H7 (cell line): ENCODE data around the gene EBF3. TPM values are rescaled to one million over a fixed set of nuclear protein-coding genes. Genes with fewer than 3 reads are reported as not detected.
"Not testable (repeated sequence)": the region's sequence is repeated elsewhere in the genome, so short reads cannot be mapped to it uniquely, and the experiment has no call there.

Experiments
- DNase-seq: peaks from one replicate; pipeline ENCODE4 v3.0.0; 2012
- H3K27me3 ChIP-seq: 2 replicates; pipeline ENCODE4 v1.6.0; 2011; ENCODE audit warnings: mild to moderate bottlenecking, low read length; ENCODE audit not compliant: control insufficient read depth, insufficient read depth
- H3K36me3 ChIP-seq: replicated peaks from 2 replicates; pipeline ENCODE4 v1.5.1; 2011; ENCODE audit warnings: low read length; ENCODE audit not compliant: control insufficient read depth, insufficient read depth
- H3K4me3 ChIP-seq: 2 replicates; pipeline ENCODE4 v1.5.1; 2011; ENCODE audit warnings: low read depth, mild to moderate bottlenecking, control low read depth, low read length, moderate library complexity; ENCODE audit not compliant: insufficient read depth
- total RNA-seq: library from RNA; depleted of rRNA; stranded (reverse); fragments of >200 nt; shearing (Covaris generic); gene quantifications from 2 replicates; pipeline ENCODE4 v1.2.3, GENCODE V29; 2014

Gene EBF3
- total RNA-seq, 1 experiment from 2014 or later: 0.76 TPM

DNA sequence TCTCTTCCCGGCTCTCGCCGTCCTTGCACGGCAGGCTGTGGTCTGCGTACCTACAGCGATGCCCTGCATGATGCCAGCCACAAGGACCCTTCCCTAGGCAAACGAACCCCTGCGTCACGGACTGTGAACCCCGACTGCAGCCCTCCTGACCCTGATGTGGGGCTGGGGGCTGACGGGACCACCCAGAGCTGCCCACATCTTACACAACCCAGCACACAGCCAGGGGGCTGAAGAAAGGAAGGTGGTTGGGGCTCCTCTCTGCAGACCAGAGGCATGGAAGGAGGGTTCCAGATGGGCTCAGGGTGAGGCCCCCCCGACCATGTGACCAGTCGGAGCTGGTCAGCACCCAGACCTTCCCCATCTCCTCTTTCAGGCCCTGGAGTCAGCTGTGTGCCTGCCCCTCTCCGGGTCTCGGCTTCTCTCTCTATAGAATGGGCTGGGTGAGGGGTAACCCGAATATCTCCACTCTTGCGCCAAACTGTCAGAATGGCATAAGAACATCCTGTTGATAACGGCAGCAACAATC lies 41.4 kb downstream of the EBF3 start:
- Histone ChIP-seq H3K4me3 (no peak overlapping the region), H3K27me3 (no peaks in the 10 kb centered on the region), H3K36me3 (no peaks in the 10 kb centered on the region)
- DNase-seq: no peak

DNA sequence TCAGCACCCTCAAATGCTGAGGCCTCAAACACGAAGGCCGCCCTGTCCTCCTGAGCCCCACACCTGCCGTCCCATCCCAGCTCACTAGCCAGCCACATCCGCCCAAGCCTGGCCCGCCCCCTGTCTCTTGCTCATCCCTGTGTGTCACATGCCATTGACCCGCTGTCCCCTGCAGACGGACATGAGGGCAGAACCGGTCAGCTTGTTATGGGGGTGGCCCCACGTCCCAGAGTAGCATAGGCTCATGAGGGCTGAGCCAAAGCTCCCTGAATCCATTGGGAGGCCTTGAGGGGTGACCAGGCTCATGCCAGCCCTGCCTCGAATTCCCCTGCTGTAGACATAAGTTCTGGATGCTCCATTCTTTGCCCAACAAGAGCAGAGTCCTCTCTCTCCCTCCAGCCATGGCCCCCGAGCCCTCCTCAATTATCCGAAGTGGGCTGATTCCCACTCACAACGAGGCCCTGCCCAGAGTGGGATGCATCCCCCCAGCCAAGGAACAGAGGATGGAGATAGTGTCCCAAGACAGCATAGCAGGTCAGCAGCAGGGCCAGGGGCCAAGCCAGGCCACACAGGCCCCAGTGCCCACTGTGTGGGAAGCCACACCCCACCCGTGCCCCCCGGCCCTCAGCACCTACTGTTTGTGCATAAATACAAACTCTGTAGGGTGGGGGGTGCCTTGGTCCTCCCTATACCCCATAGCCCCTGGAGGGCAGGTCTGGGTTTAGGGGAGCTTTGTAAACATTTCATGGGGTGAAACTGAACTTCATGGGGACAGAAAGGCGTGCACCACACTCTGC lies 42.1 kb downstream of the EBF3 start:
- no peak overlapping the region for H3K4me3 ChIP-seq
- no peaks in the 10 kb centered on the region for H3K36me3 ChIP-seq
- DNase-seq: no peak
- H3K27me3 ChIP-seq: no peaks in the 10 kb centered on the region

DNA sequence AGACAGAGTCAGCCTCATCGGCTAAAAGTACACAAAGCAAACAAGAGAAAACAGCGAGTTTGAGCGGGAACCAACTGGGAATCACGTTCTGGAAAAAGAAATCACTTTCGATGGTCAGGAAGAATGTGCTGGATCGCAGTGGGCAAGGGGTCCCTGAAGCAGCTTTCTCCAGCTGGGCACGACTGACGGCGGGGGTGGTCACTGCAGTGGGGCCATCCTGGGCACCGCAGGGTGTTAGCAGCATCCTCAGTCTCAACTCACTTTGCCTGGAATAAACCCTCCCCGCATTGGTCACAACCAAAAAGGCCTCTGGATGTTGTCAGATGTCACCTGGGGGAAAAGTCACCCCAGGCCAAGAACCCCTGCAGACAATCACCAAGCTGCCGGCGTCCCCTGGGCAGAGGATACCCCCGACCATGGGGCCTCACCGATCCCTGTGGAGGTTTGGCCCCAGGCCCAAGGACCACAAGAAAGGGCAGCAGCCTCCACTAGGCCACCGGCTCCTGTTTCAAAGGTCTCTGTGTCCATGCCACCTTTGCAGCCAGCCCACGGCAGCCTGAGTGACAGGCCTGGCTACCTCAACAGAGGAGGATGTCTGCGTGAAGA lies 42.9 kb downstream of the EBF3 start:
- Histone ChIP-seq H3K4me3 (no peak overlapping the region), H3K27me3 (no peaks in the 10 kb centered on the region), H3K36me3 (no peaks in the 10 kb centered on the region)
- DNase-seq: no peak

DNA sequence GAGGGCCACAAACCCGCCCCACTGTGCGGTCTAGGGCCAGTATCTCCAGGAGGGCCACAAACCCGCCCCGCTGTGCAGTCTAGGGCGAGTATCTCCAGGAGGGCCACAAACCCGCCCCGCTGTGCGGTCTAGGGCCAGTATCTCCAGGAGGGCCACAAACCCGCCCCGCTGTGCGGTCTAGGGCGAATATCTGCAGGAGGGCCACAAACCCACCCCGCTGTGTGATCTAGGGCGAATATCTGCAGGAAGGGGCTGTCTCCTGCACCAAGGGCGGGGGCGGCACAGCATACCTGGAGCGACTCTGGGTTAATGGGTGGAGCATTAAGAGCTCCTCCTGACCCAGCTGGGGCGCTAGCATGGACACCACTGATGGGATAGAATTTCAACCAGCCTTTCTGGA lies 43.9 kb downstream of the EBF3 start:
- not testable (repeated sequence) for H3K36me3 ChIP-seq, H3K27me3 ChIP-seq, H3K4me3 ChIP-seq, DNase-seq

DNA sequence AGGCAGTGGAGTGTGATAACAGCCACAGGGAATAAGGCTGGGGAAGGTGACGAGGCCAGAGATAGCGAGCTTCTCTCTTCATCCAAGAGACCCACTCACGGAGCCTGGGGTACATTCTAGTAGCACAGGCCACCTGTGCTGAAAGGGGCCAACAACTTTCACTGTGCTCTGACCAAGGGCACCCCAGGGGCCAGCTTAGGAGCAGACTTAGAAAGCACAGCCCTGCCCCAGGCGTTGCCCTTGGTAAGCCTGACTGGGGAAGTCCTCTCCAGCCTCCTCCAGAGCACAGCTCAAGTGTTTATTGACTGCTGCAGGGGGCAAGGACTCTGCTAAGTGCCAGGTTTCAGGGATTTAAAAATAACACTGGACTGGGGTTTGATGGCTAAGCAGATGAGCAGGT lies 44.7 kb downstream of the EBF3 start:
- H3K36me3 ChIP-seq: no peaks in the 10 kb centered on the region
- no peak for DNase-seq
- H3K27me3 ChIP-seq: no peaks in the 10 kb centered on the region
- H3K4me3 ChIP-seq: no peak overlapping the region

DNA sequence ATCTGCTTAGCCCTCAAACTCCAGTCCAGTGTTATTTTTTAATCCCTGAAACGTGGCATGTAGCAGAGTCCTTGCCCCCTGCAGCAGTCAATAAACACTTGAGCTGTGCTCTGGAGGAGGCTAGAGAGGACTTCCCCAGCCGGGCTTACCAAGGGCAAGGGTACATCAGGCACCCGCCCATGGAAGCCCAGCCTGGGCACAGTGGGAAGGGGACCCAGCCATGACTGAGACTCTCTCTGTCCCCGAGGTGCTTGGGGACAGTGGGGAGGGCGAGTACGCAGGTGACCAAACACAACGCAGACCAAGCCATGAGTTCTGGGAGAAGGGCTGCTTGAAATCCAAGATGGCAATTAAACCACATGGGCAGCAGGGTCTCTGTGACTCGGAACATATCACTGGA lies 45.2 kb downstream of the EBF3 start:
- H3K27me3 ChIP-seq: no peaks in the 10 kb centered on the region
- DNase-seq: no peak
- no peak overlapping the region for H3K4me3 ChIP-seq
- H3K36me3 ChIP-seq: no peaks in the 10 kb centered on the region

DNA sequence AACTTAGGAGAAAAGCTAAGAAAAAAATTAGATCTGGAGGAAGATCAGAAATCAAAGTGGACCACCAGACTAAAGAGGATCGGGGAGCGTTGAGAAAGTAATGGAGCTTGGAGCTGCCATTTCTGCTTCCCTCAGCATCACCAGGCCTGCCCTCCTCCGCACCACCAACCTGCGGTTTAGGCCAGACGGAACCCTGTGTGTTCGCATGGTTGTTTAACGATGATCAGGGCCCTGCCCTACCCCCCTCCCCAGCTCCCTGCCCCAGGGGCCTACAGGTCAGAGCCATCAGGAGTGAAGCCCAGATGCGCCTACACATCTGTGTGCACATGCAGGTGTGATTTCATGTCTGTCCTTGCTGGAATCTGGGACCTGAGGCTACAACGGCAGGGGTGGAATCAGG lies 45.7 kb downstream of the EBF3 start:
- no peak for DNase-seq
- H3K4me3 ChIP-seq: no peak overlapping the region

DNA sequence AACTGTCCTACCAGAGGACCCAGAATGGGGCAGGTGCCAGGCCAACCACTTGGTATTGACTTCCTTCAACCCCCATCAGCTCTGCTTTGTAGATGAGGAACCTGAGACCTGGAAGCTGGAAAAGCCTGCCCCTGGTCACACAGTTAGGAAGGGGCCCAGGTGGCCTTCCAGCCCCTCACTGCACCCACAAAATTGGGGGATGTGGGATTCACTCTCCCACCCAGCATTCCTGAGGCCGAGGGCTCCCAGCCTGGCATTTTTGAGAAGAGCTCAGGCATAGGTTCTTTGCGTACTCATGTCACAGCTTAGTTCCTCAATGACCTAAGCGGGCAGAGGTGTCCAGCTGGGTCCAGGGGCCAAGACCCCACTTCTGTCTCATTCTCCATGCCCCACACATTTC lies 46.1 kb downstream of the EBF3 start:
- no peaks in the 10 kb centered on the region for H3K36me3 ChIP-seq
- no peak for DNase-seq
- H3K27me3 ChIP-seq: no peaks in the 10 kb centered on the region
- no peak overlapping the region for H3K4me3 ChIP-seq

More for the DNA sequence above, 45.7 kb downstream of the EBF3 start:
- Histone ChIP-seq H3K36me3 (no peaks in the 10 kb centered on the region), H3K27me3 (no peaks in the 10 kb centered on the region)

DNA sequence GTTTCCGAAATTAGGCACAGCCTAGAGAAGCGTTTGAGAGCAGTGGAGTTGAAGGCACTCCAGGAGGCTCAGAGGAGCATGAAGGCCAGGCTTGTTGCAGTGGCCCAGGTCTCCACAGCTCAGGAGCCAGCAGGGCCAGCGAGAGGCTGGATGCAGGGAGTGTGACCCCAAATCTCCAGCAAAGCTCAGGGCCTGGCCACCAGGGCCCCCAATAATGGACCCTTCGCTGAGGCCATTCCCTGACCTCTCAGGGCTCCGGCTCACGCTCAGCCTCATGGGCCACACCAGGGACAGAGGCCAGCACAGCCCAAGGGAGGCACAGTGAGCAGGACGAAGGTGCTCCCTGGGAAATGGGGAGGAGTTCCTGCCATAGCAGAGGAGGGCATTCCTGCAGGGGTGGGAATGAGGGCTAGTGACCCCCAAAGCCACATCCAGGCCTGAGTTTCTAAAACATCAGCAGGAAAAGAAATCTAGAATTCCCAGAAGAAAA lies 47.5 kb downstream of the EBF3 start:
- Histone ChIP-seq H3K4me3 (no peak overlapping the region), H3K27me3 (no peaks in the 10 kb centered on the region), H3K36me3 (no peaks in the 10 kb centered on the region)
- DNase-seq: no peak

DNA sequence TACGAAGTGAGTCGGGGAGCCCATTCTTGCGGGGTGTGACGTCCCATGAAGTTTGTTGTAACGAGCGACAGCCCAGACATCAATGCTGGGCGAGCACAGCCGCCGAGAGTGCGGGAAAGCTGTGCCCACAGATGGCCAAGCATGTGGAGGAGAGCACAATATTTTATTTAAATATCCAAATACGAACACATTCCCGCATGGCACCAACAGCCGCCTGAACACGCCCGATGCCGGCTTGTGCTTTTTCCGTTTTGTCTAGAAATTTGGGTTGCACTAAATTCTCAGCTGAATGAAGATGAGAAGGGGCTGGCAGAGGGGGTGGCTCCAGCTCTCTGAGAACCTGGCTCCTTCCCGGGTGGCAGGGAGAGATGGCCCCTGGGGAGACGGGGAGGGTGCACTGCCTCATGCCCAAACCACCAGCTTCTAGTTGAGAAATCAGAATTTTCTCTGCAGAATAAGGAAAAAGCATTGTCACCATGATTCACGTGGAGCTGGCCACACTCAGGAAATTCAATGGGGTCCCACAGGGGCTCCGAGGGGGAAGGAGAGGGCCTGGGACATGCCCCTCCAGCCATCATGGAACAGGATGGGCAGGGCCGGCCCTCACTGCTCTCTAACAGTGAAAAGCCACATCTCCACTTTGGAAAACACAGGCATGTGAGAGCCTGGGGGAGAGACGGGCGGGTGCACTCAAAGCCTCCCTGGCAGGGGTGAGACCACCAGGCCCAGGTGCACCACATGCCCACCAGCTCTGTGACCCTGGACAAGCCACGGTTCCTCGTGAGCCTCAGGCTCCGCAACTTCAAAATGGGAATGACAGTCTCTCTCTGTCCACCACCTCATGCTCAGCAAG lies 48.3 kb downstream of the EBF3 start:
- Histone ChIP-seq H3K36me3 (no peaks in the 10 kb centered on the region), H3K27me3 (no peaks in the 10 kb centered on the region), H3K4me3 (no peak overlapping the region)
- no peak for DNase-seq

DNA sequence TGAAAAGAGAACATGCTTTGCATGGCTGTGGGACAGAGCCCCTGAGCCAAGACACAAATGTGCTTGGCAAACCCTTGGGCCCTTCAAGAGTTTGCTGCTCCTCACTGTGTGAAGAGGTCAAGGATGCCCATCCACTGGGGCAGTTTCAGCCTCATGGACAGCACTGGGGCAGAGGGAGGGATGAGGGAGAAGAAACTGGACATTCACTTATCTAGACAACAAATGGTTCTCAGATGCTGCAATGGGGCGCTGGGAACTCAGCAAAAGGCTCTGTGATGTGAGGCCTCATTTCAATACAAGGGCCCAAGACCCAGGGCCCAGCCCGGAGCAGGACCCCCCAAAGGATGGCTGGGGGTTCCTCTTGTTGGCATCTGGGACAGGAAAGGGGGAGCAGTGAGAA lies 49.1 kb downstream of the EBF3 start:
- no peak for DNase-seq
- H3K4me3 ChIP-seq: no peak overlapping the region
- no peaks in the 10 kb centered on the region for H3K36me3 ChIP-seq
- H3K27me3 ChIP-seq: no peaks in the 10 kb centered on the region

DNA sequence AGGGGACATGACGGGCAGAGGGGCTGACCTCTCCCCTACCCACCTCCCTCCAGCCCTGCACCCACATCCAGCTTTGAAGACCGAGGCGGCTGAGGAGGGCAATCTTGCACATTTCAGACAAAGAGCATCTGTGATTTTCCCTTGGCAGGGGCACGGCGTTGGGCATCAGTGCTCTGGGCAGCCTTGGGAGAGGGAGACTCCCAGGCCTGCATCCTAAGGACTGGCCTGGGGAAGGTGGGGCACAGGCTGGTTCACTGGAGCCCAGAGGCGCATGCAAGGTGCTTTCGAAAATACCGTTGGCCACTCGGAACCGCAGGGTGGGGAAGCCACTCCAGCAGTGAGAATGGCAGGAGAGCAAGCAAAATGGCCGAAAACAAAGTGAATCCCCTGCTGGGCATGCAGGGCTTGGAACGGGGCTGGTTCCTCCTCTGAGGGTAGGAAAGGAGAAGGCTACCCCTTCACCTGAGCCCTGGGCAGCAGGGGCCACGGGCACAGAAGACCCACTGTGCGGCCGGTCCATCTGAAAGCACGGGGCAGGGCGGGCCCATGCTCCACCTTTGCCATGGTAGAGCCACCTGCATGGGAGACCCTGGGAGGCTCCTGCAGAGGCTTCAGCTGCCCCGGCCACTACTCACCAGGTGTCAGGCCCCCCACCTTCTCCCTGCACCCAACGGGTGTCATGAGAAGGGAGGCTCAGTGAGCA lies 49.8 kb downstream of the EBF3 start:
- Histone ChIP-seq H3K36me3 (no peaks in the 10 kb centered on the region), H3K27me3 (no peaks in the 10 kb centered on the region), H3K4me3 (no peak overlapping the region)
- DNase-seq: no peak

DNA sequence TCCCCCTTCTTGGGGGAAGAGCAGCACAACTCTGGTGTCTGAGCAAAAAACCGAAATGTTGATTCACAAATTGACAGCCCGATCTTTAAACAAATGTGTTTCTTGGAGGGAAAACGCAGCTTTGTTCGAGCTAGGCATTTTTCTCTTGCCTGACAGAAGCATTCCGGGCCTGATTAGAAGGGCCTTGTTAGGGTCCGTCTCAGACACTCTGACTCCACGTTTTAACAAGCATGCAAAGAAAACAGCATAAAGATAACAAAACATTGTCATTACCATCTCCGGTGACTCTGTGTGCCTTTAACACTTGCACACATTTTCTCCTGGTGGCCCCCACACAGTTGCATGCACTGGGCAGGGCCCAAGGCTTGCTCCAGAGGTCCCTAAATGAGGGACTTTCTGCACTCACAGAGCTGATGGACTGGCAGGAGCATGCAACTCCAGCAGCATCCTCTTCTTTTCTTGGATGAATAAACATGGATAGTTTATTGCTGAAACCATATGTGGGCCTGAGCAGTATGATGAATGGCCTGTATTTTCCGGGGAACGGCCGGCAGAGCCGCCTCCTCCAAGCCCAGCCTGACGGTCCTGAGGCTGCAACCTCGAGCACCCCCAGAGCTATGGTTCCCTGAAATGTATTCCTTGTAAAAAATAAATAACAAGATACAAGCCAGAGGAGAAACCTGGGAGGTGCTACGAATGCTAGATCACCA lies 50.9 kb downstream of the EBF3 start:
- no peaks in the 10 kb centered on the region for H3K36me3 ChIP-seq
- DNase-seq: no peak

More for the DNA sequence above, 50.9 kb downstream of the EBF3 start:
- Histone ChIP-seq H3K4me3 (no peak overlapping the region), H3K27me3 (no peaks in the 10 kb centered on the region)
